NCI-H2227 (cell line): ENCODE results near the gene KCNIP3.
"Not testable (repeated sequence)": the region's sequence is repeated elsewhere in the genome, so short reads cannot be mapped to it uniquely, and the experiment has no call there.

Experiments
- DNase-seq: peaks from one replicate; lab custom pipeline; 2025; ENCODE audit not compliant: unreplicated experiment; lab: John Stamatoyannopoulos, UW

Gene KCNIP3

DNA sequence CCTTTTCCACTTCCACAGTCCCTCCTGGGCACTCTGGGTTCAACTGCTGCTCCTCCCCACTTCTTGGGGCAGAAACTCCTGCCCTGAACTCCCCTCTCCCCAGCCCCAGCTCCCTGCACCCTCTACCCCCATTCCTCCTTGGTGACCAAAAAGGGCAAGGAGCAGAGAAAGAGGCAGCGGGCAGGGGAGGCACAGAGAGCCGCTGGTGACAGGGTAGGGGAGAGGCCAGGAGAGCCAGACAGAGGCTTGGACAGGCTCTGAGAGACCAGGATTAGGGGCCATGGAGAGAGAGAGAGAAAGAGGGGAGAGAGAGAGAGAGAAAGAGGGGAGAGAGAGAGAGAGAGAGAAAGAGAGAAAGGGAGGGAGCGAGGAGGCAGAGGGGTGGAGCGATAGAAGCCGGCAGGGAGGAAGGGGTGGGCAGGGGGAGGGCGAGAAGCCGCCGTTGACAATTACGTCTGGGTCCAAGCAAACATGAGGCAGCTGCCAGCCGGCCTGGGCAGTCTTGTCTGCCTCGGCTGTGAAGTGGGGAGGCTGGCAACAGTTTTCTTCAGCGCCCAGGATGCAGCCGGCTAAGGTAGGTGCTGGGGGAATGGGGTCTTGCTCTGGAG lies at the start of gene KCNIP3:
Gene KCNIP3 (plus strand): TSS at position 468 of the 608 bp plus-strand sequence. CDS start 92 bp downstream, at position 560.
- DNase-seq, result peak; percentile 67

- DNase-seq, result no peak
Observed at GRCh38 chr2:95258271-95258670, 38.9 kb upstream of the KCNIP3 start.

DNA sequence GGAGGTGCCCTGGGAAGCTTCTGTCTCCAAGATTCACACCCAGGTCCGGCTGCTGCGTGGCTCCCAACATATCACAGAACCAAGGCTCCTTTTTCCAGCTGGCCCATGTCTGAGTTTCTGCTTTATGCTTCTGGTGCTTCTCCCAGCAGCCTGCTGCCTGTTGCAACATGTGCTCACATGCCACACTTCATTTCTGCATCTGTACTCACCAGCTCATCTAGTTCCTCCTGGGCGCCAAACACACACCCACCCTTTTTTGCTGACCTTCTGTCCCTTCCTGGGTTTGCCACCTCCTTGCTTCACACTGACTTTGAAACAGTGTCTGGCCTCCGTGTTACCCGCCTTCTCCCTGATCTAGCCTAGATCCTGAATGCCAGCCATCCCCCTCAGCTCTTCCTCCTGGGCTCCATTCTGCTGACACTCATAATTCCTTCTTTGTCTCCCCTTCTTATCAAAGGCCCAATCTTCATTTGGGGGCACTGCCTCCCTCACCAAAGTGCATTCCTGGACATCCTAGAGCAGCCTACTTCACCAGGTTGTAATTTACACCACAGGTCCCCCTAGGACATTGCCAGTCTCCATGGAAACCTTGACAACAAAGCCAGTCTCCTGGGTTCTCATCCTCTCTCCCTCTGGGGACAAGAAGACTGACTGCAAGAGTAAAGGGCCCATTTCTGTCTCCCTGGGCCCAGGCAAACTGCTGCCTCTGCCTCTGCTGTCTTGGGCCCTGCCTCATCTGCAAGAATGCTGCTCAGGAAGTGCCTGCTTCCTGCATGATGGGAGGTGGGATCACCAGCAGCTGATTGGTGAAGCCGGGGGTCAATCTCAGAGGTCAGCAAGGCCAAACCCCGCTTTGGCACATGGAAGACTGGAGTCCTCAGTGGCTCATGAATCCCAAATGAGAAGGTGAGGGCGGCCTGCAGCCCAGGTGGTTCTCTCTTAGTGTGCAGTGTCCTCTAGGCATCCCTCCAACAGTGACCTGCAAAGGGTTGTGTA lies 36.8 kb upstream of the KCNIP3 start:
- no peak for DNase-seq

DNA sequence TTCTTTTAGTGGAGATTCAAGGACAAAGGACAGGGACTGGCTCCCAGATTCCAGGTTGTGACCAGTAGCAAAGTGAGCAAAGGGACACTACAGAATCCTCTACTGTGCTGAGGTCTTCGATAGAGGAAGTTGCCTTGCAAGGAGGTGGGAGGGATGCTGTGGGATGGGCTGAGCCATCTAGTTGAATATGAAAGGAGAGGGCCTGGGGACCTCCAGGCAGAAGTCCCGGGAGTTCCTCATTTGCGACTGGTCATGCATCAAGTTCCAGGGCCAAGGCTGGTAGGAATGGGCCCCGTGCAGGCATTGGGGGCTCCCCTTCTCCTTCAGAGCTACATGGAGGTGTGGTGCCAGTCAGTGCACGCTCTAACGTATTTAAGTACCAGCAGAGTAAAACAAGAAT lies 35.5 kb upstream of the KCNIP3 start:
- no peak for DNase-seq

GRCh38 chr2:95262896-95263542 lies 34.1 kb upstream of the KCNIP3 start:
- DNase-seq, result no peak

GRCh38 chr2:95264624-95265023 lies 32.5 kb upstream of the KCNIP3 start:
- peak; percentile 8 for DNase-seq

DNA sequence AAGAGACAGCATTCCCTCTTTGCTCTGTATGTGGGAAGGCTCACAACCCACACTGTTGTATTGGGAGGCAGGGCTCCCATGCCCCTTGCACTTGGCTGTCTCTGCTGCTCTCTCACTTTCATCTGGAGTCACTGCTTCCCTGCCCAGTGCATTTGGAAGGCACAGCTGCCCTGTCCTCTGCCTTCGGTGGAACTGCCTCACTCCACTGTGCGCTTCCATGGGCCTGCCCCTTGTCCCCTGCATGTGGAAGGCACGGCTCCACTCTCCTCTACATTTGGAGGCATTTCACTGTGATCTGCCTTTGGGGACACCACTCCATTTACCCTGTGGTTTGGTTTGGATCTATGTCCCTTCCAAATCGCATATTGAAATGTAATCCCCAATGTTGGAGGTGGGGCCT lies 32.0 kb upstream of the KCNIP3 start:
- no peak for DNase-seq

GRCh38 chr2:95266781-95267430 lies 30.2 kb upstream of the KCNIP3 start:
- DNase-seq, result no peak

GRCh38 chr2:95267458-95268210 lies 29.5 kb upstream of the KCNIP3 start:
- no peak for DNase-seq

DNA sequence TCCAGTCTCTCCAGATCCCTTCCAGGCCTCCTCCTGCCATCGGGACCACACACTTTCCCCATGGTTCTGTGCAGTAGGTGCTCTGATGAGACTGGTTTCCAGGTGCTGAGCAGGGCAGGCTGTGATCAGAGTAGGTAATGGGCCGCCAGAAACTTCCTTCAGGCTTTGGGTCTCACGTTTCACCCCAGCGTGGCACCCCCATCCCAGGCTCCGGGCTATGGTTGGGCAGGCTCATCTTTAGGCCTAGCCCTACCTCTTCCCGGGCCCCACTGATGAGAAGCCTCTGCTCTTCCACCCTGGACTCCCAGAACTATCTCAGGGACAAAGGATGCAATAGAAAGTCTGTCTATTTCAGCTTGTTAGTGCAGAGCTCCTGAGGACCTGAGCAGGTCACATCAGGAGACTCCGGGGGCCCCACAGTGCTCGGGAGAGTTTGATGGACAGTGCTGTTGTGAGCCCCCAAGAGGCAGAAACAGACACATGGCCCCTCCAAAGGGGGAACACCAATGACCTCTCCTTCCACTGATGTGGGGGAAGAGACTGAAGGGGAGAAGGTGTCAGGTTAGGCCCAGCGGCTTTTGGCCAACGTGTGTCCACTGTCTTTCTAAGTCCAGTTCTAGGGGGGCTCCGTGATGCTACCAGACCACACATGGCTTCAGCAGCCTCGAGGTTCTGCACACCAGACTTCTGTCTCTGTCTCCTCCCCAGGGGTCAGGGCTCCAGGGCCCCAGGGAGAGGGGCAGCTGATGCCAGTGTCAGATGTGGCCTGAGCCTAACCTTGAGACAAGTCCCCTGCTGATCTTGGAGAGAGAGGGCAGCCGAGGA lies 28.7 kb upstream of the KCNIP3 start:
- DNase-seq, result no peak

GRCh38 chr2:95269036-95269680 lies 28.0 kb upstream of the KCNIP3 start:
- DNase-seq, result no peak

- not testable (repeated sequence) for DNase-seq
Observed at GRCh38 chr2:95269745-95270144, 27.4 kb upstream of the KCNIP3 start.

- DNase-seq, result no peak
Observed at GRCh38 chr2:95270541-95271081, 26.5 kb upstream of the KCNIP3 start.

DNA sequence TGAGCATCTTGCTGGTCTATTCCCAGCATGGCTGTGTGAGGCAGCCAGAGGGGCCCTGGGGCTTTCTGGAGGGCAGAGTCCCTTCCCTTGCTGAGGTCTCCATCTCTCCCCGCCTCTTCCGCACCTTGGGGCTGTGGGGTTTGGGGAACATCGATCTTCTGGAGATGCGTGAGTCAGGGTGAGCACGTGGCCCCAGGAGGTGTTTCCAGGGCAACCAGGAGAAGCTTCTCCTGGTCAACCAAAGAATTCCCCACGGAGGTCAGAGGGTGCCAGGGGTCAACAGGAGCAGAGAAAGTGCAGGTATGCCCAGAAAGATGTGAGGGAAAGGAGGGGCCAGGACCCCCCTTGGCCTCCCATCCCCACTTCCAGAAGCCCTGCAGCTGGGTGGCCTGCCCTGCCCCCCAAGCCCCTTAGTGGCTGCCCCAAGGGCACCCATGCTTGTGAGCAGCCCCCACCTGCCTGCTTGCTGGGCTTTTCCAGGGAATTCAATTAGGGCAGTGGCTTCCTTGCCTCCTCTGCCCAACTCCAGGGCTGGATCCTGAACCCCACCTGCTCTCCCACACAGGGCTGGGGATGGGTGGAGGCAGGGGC lies 25.7 kb upstream of the KCNIP3 start:
- no peak for DNase-seq

- no peak for DNase-seq
Observed at GRCh38 chr2:95272299-95272751, 24.8 kb upstream of the KCNIP3 start.

GRCh38 chr2:95272781-95273180 lies 24.4 kb upstream of the KCNIP3 start:
- DNase-seq, result no peak

GRCh38 chr2:95273566-95274290 lies 23.4 kb upstream of the KCNIP3 start:
- no peak for DNase-seq
